SK-N-SH treated with all-trans-retinoic acid at 6 μM for 48 hours (cell line): ENCODE data around the gene AUTS2.

Experiments used
- ATAC-seq: fragments of 200-7000 bp; cut with Tn5 transposase; 3 replicates; pipeline ENCODE4 v1.9.1; 2020; ENCODE audit warnings: mild to moderate bottlenecking, moderate library complexity
- ARNTL ChIP-seq: fragments of 450-650 bp; formaldehyde crosslinking; IDR thresholded peaks from 2 replicates; pipeline ENCODE4 v1.5.0; 2020; ENCODE audit warnings: low read depth, mild to moderate bottlenecking, moderate library complexity, borderline replicate concordance
- BACH2 ChIP-seq: fragments of 250-450 bp; sonication (Bioruptor Pico); IDR thresholded peaks from 2 replicates; pipeline ENCODE4 v1.9.0; 2021; ENCODE audit warnings: mild to moderate bottlenecking, borderline replicate concordance
- CSDC2 ChIP-seq: fragments of 250-450 bp; sonication (Bioruptor Pico); IDR thresholded peaks from 2 replicates; pipeline ENCODE4 v1.5.0; 2020; ENCODE audit warnings: mild to moderate bottlenecking, moderate library complexity
- ESRRG ChIP-seq: fragments of 250-450 bp; sonication (Bioruptor Pico); IDR thresholded peaks from 2 replicates; pipeline ENCODE4 v1.6.1; 2021; ENCODE audit warnings: mild to moderate bottlenecking
- GLIS3 ChIP-seq: fragments of 250-450 bp; sonication (Bioruptor Pico); IDR thresholded peaks from 2 replicates; pipeline ENCODE4 v1.5.0; 2020; ENCODE audit warnings: mild to moderate bottlenecking, moderate library complexity
- ISL1 ChIP-seq: fragments of 250-450 bp; sonication (Bioruptor Pico); IDR thresholded peaks from 2 replicates; pipeline ENCODE4 v2.1.2; 2022; ENCODE audit warnings: mild to moderate bottlenecking, moderate library complexity
- OSR1 ChIP-seq: fragments of 250-450 bp; sonication (Bioruptor Pico); IDR thresholded peaks from 2 replicates; pipeline ENCODE4 v1.8.0; 2022; ENCODE audit warnings: moderate library complexity, mild to moderate bottlenecking, inconsistent platforms
- PPARA ChIP-seq: fragments of 250-450 bp; sonication (Bioruptor Pico); IDR thresholded peaks from 2 replicates; pipeline ENCODE4 v1.5.0; 2020; ENCODE audit warnings: mild to moderate bottlenecking, borderline replicate concordance
- RARB ChIP-seq: fragments of 250-450 bp; sonication (Bioruptor Pico); IDR thresholded peaks from 2 replicates; pipeline ENCODE4 v1.8.0; 2021; ENCODE audit warnings: mild to moderate bottlenecking, moderate library complexity
- SNAI2 ChIP-seq: fragments of 250-450 bp; sonication (Bioruptor Pico); IDR thresholded peaks from 2 replicates; pipeline ENCODE4 v1.5.0; 2020; ENCODE audit warnings: mild to moderate bottlenecking, moderate library complexity
- TCF4 ChIP-seq: fragments of 250-450 bp; sonication (Bioruptor Pico); IDR thresholded peaks from 2 replicates; pipeline ENCODE4 v1.8.0; 2021; ENCODE audit warnings: mild to moderate bottlenecking, moderate library complexity, borderline replicate concordance
- TOX ChIP-seq: fragments of 250-450 bp; sonication (Bioruptor Pico); IDR thresholded peaks from 2 replicates; pipeline ENCODE4 v1.8.0; 2021; ENCODE audit warnings: mild to moderate bottlenecking, moderate library complexity, borderline replicate concordance
- ZFP3 ChIP-seq: fragments of 250-450 bp; sonication (Bioruptor Pico); IDR thresholded peaks from 2 replicates; pipeline ENCODE4 v1.5.0; 2020; ENCODE audit warnings: mild to moderate bottlenecking, moderate library complexity
- ZFP30 ChIP-seq: fragments of 450-650 bp; formaldehyde crosslinking; IDR thresholded peaks from 2 replicates; pipeline ENCODE4 v1.5.0; 2022; ENCODE audit warnings: mild to moderate bottlenecking, moderate library complexity
- ZNF565 ChIP-seq: fragments of 450-650 bp; formaldehyde crosslinking; conservative IDR thresholded peaks from 2 replicates; pipeline ENCODE4 v1.5.0; 2020; ENCODE audit warnings: low read depth, mild to moderate bottlenecking, moderate library complexity
- ZNF8 ChIP-seq: fragments of 450-650 bp; formaldehyde crosslinking; IDR thresholded peaks from 2 replicates; pipeline ENCODE4 v1.5.0; 2020; ENCODE audit warnings: mild to moderate bottlenecking, moderate library complexity
- TF ChIP-seq, protein P1 (sequence below): fragments of 250-450 bp; sonication (Bioruptor Pico); IDR thresholded peaks from 2 replicates; pipeline ENCODE4 v1.5.1; 2021; ENCODE audit warnings: mild to moderate bottlenecking, moderate library complexity
- TF ChIP-seq, protein P2 (sequence below): fragments of 250-450 bp; sonication (Bioruptor Pico); IDR thresholded peaks from 2 replicates; pipeline ENCODE4 v1.8.0; 2021; ENCODE audit warnings: low read depth, mild to moderate bottlenecking, moderate library complexity, borderline replicate concordance
- TF ChIP-seq, protein P3 (sequence below): fragments of 250-450 bp; sonication (Bioruptor Pico); IDR thresholded peaks from 2 replicates; pipeline ENCODE4 v1.5.1; 2020; ENCODE audit warnings: low read depth, mild to moderate bottlenecking, moderate library complexity
- TF ChIP-seq, protein P4 (sequence below): fragments of 250-450 bp; sonication (Bioruptor Pico); IDR thresholded peaks from 2 replicates; pipeline ENCODE4 v1.8.0; 2020; ENCODE audit warnings: mild to moderate bottlenecking, moderate library complexity, borderline replicate concordance
- TF ChIP-seq, protein P5 (sequence below): fragments of 250-450 bp; sonication (Bioruptor Pico); IDR thresholded peaks from 2 replicates; pipeline ENCODE4 v1.5.0; 2020; ENCODE audit warnings: mild to moderate bottlenecking, moderate library complexity

AUTS2 gene

DNA sequence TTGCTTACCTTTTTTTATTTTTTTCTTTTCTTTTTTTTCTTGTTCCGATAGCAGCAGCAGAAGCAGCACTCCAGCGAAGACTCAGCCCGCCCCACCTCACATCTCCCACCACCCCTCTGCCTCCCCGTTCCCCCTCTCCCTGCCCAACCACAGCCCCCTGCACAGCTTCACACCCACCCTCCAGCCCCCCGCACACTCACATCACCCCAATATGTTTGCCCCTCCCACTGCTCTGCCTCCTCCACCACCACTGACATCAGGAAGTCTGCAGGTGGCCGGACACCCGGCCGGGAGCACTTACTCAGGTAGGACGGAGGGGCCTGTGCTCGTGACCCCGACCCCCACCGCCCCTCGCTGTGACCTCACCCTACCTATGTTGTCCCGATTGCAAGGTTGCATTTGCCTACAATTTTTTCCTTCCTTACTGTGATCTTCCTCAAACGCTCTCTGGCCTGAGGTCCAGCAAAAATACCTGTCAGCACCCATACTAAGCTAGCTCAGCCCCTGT, 1166.5 kb downstream of the AUTS2 start:
- no peak for TF ChIP-seq ESRRG (CRISPR knock-in tag)
- TF ChIP-seq, protein P1, sequence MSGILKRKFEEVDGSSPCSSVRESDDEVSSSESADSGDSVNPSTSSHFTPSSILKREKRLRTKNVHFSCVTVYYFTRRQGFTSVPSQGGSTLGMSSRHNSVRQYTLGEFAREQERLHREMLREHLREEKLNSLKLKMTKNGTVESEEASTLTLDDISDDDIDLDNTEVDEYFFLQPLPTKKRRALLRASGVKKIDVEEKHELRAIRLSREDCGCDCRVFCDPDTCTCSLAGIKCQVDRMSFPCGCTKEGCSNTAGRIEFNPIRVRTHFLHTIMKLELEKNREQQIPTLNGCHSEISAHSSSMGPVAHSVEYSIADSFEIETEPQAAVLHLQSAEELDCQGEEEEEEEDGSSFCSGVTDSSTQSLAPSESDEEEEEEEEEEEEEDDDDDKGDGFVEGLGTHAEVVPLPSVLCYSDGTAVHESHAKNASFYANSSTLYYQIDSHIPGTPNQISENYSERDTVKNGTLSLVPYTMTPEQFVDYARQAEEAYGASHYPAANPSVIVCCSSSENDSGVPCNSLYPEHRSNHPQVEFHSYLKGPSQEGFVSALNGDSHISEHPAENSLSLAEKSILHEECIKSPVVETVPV = no peak
- TF ChIP-seq, protein P2, sequence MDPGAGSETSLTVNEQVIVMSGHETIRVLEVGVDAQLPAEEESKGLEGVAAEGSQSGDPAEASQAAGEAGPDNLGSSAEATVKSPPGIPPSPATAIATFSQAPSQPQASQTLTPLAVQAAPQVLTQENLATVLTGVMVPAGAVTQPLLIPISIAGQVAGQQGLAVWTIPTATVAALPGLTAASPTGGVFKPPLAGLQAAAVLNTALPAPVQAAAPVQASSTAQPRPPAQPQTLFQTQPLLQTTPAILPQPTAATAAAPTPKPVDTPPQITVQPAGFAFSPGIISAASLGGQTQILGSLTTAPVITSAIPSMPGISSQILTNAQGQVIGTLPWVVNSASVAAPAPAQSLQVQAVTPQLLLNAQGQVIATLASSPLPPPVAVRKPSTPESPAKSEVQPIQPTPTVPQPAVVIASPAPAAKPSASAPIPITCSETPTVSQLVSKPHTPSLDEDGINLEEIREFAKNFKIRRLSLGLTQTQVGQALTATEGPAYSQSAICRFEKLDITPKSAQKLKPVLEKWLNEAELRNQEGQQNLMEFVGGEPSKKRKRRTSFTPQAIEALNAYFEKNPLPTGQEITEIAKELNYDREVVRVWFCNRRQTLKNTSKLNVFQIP (CRISPR knock-in tag) = no peak
- TF ChIP-seq, protein P3, sequence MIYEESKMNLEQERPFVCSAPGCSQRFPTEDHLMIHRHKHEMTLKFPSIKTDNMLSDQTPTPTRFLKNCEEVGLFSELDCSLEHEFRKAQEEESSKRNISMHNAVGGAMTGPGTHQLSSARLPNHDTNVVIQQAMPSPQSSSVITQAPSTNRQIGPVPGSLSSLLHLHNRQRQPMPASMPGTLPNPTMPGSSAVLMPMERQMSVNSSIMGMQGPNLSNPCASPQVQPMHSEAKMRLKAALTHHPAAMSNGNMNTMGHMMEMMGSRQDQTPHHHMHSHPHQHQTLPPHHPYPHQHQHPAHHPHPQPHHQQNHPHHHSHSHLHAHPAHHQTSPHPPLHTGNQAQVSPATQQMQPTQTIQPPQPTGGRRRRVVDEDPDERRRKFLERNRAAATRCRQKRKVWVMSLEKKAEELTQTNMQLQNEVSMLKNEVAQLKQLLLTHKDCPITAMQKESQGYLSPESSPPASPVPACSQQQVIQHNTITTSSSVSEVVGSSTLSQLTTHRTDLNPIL = no peak
- no peak for TF ChIP-seq TOX (CRISPR knock-in tag)
- TF ChIP-seq ZNF565 (CRISPR knock-in tag) = no peak
- no peak for TF ChIP-seq PPARA (CRISPR knock-in tag)
- TF ChIP-seq ZFP3 (CRISPR knock-in tag) = no peak
- no peak for TF ChIP-seq BACH2 (CRISPR knock-in tag)
- no peak for TF ChIP-seq GLIS3
- TF ChIP-seq ZNF8 (CRISPR knock-in tag) = no peak
- no peak for TF ChIP-seq ZFP30 (CRISPR knock-in tag)
- no peak for TF ChIP-seq RARB (CRISPR knock-in tag)
- no peak for TF ChIP-seq ARNTL (CRISPR knock-in tag)
- TF ChIP-seq, protein P4, sequence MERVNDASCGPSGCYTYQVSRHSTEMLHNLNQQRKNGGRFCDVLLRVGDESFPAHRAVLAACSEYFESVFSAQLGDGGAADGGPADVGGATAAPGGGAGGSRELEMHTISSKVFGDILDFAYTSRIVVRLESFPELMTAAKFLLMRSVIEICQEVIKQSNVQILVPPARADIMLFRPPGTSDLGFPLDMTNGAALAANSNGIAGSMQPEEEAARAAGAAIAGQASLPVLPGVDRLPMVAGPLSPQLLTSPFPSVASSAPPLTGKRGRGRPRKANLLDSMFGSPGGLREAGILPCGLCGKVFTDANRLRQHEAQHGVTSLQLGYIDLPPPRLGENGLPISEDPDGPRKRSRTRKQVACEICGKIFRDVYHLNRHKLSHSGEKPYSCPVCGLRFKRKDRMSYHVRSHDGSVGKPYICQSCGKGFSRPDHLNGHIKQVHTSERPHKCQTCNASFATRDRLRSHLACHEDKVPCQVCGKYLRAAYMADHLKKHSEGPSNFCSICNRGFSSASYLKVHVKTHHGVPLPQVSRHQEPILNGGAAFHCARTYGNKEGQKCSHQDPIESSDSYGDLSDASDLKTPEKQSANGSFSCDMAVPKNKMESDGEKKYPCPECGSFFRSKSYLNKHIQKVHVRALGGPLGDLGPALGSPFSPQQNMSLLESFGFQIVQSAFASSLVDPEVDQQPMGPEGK (CRISPR knock-in tag) = no peak
- TF ChIP-seq, protein P5, sequence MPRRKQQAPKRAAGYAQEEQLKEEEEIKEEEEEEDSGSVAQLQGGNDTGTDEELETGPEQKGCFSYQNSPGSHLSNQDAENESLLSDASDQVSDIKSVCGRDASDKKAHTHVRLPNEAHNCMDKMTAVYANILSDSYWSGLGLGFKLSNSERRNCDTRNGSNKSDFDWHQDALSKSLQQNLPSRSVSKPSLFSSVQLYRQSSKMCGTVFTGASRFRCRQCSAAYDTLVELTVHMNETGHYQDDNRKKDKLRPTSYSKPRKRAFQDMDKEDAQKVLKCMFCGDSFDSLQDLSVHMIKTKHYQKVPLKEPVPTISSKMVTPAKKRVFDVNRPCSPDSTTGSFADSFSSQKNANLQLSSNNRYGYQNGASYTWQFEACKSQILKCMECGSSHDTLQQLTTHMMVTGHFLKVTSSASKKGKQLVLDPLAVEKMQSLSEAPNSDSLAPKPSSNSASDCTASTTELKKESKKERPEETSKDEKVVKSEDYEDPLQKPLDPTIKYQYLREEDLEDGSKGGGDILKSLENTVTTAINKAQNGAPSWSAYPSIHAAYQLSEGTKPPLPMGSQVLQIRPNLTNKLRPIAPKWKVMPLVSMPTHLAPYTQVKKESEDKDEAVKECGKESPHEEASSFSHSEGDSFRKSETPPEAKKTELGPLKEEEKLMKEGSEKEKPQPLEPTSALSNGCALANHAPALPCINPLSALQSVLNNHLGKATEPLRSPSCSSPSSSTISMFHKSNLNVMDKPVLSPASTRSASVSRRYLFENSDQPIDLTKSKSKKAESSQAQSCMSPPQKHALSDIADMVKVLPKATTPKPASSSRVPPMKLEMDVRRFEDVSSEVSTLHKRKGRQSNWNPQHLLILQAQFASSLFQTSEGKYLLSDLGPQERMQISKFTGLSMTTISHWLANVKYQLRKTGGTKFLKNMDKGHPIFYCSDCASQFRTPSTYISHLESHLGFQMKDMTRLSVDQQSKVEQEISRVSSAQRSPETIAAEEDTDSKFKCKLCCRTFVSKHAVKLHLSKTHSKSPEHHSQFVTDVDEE (CRISPR knock-in tag) = no peak
- TF ChIP-seq TCF4 = no peak
- no peak for TF ChIP-seq ISL1 (CRISPR knock-in tag)
- TF ChIP-seq CSDC2 (CRISPR knock-in tag) = no peak
- TF ChIP-seq OSR1 (CRISPR knock-in tag) = no peak
- ATAC-seq = no peak

DNA sequence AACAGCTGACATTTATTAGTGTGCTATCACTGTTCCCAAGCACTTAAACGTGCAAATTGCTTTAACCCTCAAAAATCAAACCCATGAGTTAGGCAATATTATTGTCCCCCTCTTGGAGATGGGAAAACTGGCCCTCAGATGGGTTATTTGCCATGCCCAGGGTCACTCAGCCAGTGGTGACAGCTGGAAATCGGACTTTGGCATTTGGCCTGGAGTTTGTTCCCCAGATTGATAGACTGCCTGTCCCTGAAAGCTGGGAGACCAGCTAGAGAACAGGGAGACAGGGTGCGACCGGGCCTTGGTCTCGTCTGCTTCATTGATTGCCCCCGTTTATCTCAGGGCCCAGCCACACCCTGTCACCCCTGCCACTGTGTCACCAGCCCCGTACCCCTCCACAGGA, 1167.4 kb downstream of the AUTS2 start:
- no peak for ATAC-seq
- TF ChIP-seq, protein P4 (CRISPR knock-in tag) = no peak
- TF ChIP-seq, protein P2 (CRISPR knock-in tag) = no peak
- TF ChIP-seq CSDC2 (CRISPR knock-in tag) (no peak), GLIS3 (no peak), TCF4 (no peak), ZNF565 (CRISPR knock-in tag) (no peak), SNAI2 (no peak), ZFP3 (CRISPR knock-in tag) (no peak), ZNF8 (CRISPR knock-in tag) (no peak)
- TF ChIP-seq, protein P1 = no peak
- TF ChIP-seq, protein P3 = no peak
